Naive thymus-derived CD4-positive, alpha-beta T cell (primary cell): ENCODE data around the gene C20orf173. TPM values are rescaled to one million over a fixed set of nuclear protein-coding genes. Genes with fewer than 3 reads are reported as not detected.
A peak's percentile ranks its signal among the peaks of the same experiment; 100 is the strongest.

Source experiments
- ATAC-seq: fragments of 150-1000 bp; cut with Tn5 transposase; 2 replicates; pipeline ENCODE4 v1.10.0; 2021; ENCODE audit warnings: mild to moderate bottlenecking, moderate library complexity
- CTCF ChIA-PET: fragments of 350-600 bp; sonication (Branson Sonifier 250); formaldehyde crosslinking; loops from one replicate; lab custom pipeline; 2021; ENCODE audit warnings: antibody characterized with exemption; lab: Charles Lee
- POLR2A ChIA-PET: fragments of 350-600 bp; sonication (Branson Sonifier 250); formaldehyde crosslinking; loops from one replicate; lab custom pipeline; 2021; ENCODE audit warnings: antibody characterized with exemption, inconsistent platforms; lab: Charles Lee
- DNase-seq, 9 donors: peaks; one replicate each; pipeline versions ENCODE4 v3.0.0 to v3.0.0-alpha.2; 2020 to 2022; ENCODE audit warnings: mixed read lengths in 1 of 9
- H3K27ac ChIP-seq: one replicate; pipeline ENCODE4 v1.7.0; 2013; ENCODE audit warnings: mild to moderate bottlenecking, low read depth, low read length, moderate library complexity
- H3K27me3 ChIP-seq, 2 donors: one replicate each; pipeline ENCODE4 v1.7.0; 2013; ENCODE audit warnings: low read length in 2 of 2, mild to moderate bottlenecking in 2 of 2, moderate library complexity in 2 of 2; ENCODE audit not compliant: control insufficient read depth in 2 of 2, insufficient read depth in 2 of 2
- H3K36me3 ChIP-seq, 3 experiments: 1 replicate in 2 of 3; 2 replicates in 1 of 3; pipeline ENCODE4 v1.7.0; 2013; ENCODE audit warnings: low read length in 3 of 3, mild to moderate bottlenecking in 3 of 3, moderate library complexity in 1 of 3; ENCODE audit not compliant: insufficient read depth in 3 of 3, control insufficient read depth in 2 of 3
- H3K4me1 ChIP-seq, 2 donors: one replicate each; pipeline ENCODE4 v1.7.0; 2013; ENCODE audit warnings: low read length in 2 of 2, mild to moderate bottlenecking in 2 of 2, moderate library complexity in 1 of 2; ENCODE audit not compliant: control insufficient read depth in 2 of 2, insufficient read depth in 2 of 2
- H3K4me3 ChIP-seq: 2 replicates; pipeline ENCODE4 v1.7.0; 2013; ENCODE audit warnings: mild to moderate bottlenecking, low read length
- H3K9me3 ChIP-seq, 3 experiments: 1 replicate in 2 of 3; 2 replicates in 1 of 3; pipeline ENCODE4 v1.7.0; 2013; ENCODE audit warnings: low read length in 3 of 3; ENCODE audit not compliant: control insufficient read depth in 2 of 3
- H3K27ac Mint-ChIP-seq, 9 donors: one replicate each; pipeline ENCODE4 v1.8.0; 2020 to 2022; ENCODE audit warnings: mixed read lengths in 9 of 9, mild to moderate bottlenecking in 8 of 9, moderate library complexity in 5 of 9, inconsistent platforms in 2 of 9
- H3K27me3 Mint-ChIP-seq, 5 donors: one replicate each; pipeline ENCODE4 v1.8.0; 2021 to 2022; ENCODE audit warnings: mixed read lengths in 5 of 5, mild to moderate bottlenecking in 1 of 5
- H3K36me3 Mint-ChIP-seq, 5 donors: one replicate each; pipeline ENCODE4 v1.8.0; 2020 to 2022; ENCODE audit warnings: mixed read lengths in 5 of 5, mild to moderate bottlenecking in 3 of 5, inconsistent platforms in 1 of 5
- H3K4me1 Mint-ChIP-seq, 7 donors: one replicate each; pipeline ENCODE4 v1.8.0; 2020 to 2022; ENCODE audit warnings: mixed read lengths in 7 of 7, mild to moderate bottlenecking in 3 of 7, inconsistent platforms in 1 of 7
- H3K4me3 Mint-ChIP-seq, 10 donors: one replicate each; pipeline ENCODE4 v1.8.0; 2020 to 2022; ENCODE audit warnings: mild to moderate bottlenecking in 10 of 10, mixed read lengths in 10 of 10, moderate library complexity in 6 of 10, inconsistent platforms in 2 of 10
- H3K9me3 Mint-ChIP-seq, 11 donors: one replicate each; pipeline ENCODE4 v1.8.0; 2020 to 2022; ENCODE audit warnings: mixed read lengths in 11 of 11, mild to moderate bottlenecking in 4 of 11, inconsistent platforms in 1 of 11, moderate library complexity in 1 of 11
- intact Hi-C, 2 donors: fragments of 100-400 bp; cut with micrococcal nuclease; formaldehyde crosslinking; loops; one replicate each; pipeline ENCODE4 v1.15.1; 2023
- polyA plus RNA-seq, 2 donors: library from polyadenylated mRNA; unstranded; fragments of 300-500 nt; fragmentation: Illumina TruSeq; gene quantifications; one replicate each; pipeline ENCODE4 v1.2.3, GENCODE V29; 2021
- total RNA-seq, 6 experiments: library from RNA in 5 of 6; stranded (reverse) in 5 of 6; gene quantifications; 1 replicate in 5 of 6; 2 replicates in 1 of 6; pipeline ENCODE4 v1.2.3 and lab custom pipeline; 2021 to 2026

Gene C20orf173
- total and polyA plus RNA-seq, 7 experiments from 2014 or later: not detected

DNA sequence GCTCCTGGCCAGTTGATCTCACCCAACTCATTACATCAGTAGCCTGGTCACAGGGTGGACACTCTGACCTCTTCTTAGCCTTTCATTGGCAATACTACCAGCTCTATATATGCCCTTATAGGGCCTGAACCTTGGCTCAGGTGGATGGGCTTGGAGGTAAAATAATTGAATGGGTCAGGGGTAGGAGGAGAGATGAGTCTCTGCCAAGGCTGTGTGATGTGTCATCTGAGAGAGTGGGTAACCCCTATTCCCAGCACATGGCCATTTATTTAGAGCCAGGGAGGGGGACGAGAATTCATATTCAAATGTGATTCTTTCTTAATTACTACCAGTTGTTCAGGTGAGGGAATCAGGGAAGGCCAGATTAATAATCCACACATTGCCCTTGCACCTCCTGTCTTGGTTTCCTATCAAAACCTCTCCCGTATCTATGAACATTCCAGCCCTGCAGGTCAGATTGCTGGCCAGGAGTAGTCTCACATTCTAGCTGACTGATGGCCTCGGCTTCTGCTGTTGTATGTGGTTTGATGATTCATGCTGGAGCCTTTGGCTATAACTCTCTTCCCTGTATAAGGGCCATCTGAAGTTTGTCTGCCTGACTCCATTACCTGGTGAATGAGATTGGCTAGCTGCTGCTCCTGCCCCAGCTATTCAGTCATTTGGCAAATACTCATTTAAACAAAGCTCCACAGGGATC, 13.4 kb downstream of the C20orf173 start:
- POLR2A ChIA-PET: no interaction called here
- Histone ChIP-seq H3K27me3 (no peaks in the 10 kb centered on the region), H3K4me1 (no peaks in the 10 kb centered on the region), H3K4me3 (no peak overlapping the region), H3K27ac (no peak overlapping the region), H3K9me3 (no peaks in the 10 kb centered on the region), H3K36me3 (peaks cover 0 to 54% (median 11%) of the 10 kb centered on the region in 3 experiments)
- ATAC-seq (no peak), DNase-seq (no peak)
- intact Hi-C loops: no loop called here
- Mint-ChIP-seq H3K36me3 (peaks cover 6 to 20% (median 7%) of the 10 kb centered on the region in 5 donors), H3K4me3 (no peak overlapping the region), H3K9me3 (no peaks in the 10 kb centered on the region), H3K27ac (peak overlapping the region in 3 of 9 donors; percentile 19 to 67 (median 49)), H3K4me1 (peaks cover 0 to 1% (median 0%) of the 10 kb centered on the region in 7 donors), H3K27me3 (no peaks in the 10 kb centered on the region)
- CTCF ChIA-PET: no interaction called here

DNA sequence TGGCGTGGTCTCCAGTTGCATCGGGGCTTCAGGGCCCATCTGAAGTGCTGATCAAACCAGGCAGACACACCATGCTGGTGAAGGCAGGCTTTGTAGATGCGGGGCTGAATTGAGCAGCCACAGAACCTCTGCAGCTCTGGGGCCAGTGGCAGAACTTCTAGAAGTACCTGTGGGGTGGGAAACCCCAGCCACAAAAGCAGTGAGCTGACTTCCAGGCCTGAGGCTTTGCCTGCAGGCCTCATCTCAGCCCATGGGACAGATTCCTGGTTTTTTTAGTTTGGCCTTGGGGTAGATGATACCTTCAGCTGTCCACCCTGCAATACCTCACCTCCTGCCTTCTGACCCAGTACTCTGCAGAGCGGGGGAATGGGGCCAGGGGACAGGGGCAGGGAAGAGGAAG, 14.1 kb downstream of the C20orf173 start:
- Mint-ChIP-seq H3K4me1 (peaks cover 0 to 1% (median 0%) of the 10 kb centered on the region in 7 donors), H3K27me3 (no peaks in the 10 kb centered on the region), H3K27ac (no peak overlapping the region), H3K9me3 (no peaks in the 10 kb centered on the region), H3K4me3 (no peak overlapping the region), H3K36me3 (peaks cover 6 to 21% (median 7%) of the 10 kb centered on the region in 5 donors)
- DNase-seq: no peak
- Histone ChIP-seq H3K9me3 (no peaks in the 10 kb centered on the region), H3K4me1 (no peaks in the 10 kb centered on the region), H3K4me3 (no peak overlapping the region), H3K27me3 (no peaks in the 10 kb centered on the region), H3K27ac (no peak overlapping the region), H3K36me3 (peaks cover 0 to 62% (median 11%) of the 10 kb centered on the region in 3 experiments)
- intact Hi-C loops: no loop called here
- no peak for ATAC-seq
- ChIA-PET CTCF (interaction anchor here (0.5 kb wide), 1 partner anchor 15 kb away, joined by 3 read pairs; no protein-coding TSS in a partner anchor), POLR2A (no interaction called here)

DNA sequence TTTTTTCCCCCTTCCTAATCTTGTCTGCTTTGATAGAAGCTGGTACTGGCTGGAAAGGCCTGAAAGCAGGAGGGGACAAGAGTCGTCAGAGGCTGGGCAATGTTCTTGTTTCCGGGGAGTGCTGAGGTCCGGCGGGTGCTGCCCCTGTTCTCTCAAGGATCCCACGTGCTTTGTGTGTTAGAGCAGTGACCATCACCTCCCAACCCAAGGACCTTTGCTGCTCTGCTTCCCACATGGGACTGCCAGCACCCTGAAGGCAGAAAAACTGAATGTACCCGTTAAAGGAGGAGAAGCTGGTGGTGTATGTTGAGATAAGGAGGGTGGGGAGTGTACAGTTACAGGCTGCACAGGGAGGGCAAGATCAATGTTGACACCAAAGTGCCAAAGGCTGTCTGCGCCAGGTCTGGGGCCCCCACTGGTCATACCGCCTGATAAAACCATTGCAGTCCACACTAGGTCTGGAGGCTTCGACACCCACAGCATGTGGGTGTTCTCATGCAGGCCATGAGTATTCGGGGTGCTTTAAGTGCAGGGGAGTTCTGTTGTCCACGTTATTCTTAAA, 15.0 kb downstream of the C20orf173 start:
- ChIA-PET CTCF (no interaction called here), POLR2A (no interaction called here)
- Mint-ChIP-seq H3K9me3 (no peaks in the 10 kb centered on the region), H3K4me3 (no peak overlapping the region), H3K4me1 (peaks cover 0 to 1% (median 0%) of the 10 kb centered on the region in 7 donors), H3K27me3 (no peaks in the 10 kb centered on the region), H3K36me3 (peaks cover 7 to 26% (median 8%) of the 10 kb centered on the region in 5 donors), H3K27ac (peak overlapping the region in 3 of 9 donors; percentile 40 to 60 (median 44))
- Histone ChIP-seq H3K9me3 (no peaks in the 10 kb centered on the region), H3K4me1 (no peaks in the 10 kb centered on the region), H3K4me3 (no peak overlapping the region), H3K36me3 (peaks cover 0 to 71% (median 15%) of the 10 kb centered on the region in 3 experiments), H3K27me3 (no peaks in the 10 kb centered on the region), H3K27ac (no peak overlapping the region)
- no peak for DNase-seq
- no peak for ATAC-seq
- intact Hi-C loops: no loop called here

DNA sequence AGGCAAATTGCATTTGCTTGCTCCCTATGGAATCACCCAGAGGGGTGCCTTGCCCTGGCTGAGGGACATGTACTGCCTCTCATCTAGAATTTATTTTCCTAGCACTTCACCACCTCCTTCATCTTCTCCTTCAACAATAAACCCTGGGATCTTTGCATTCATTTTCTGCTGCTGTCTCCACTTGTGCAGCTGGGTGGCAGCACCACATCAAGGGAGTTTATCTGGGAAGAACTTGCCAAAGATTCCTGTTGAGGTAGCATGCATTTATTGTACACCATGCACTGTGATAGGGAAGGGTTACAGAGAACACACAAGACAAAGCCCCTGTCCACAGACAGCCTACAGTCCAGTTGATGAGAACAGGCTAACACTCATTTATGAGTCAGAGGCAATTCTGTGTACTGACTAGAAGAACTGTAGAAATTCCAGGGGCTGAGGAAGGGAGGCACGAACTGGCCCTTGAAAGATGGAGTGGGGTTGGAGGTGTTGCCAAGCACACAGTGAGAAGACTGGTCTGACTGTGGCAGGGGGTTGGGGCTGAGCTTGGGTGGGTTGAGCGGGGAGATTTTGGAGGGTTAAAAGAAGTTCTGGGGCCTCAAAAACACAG, 17.5 kb downstream of the C20orf173 start:
- Histone ChIP-seq H3K27ac (no peak overlapping the region), H3K4me3 (no peak overlapping the region), H3K27me3 (no peaks in the 10 kb centered on the region), H3K9me3 (no peaks in the 10 kb centered on the region), H3K36me3 (peaks cover 5 to 96% (median 32%) of the 10 kb centered on the region in 3 experiments), H3K4me1 (no peaks in the 10 kb centered on the region)
- POLR2A ChIA-PET: no interaction called here
- H3K36me3 Mint-ChIP-seq: peaks cover 9 to 37% (median 11%) of the 10 kb centered on the region in 5 donors
- DNase-seq (no peak), ATAC-seq (no peak)
- CTCF ChIA-PET: interaction anchor here (1.4 kb wide), 1 partner anchor 372 kb away, joined by 3 read pairs; no protein-coding TSS in a partner anchor
- H3K9me3 Mint-ChIP-seq: no peaks in the 10 kb centered on the region
- peaks cover under 1 to 5% (median 3%) of the 10 kb centered on the region in 7 donors for H3K4me1 Mint-ChIP-seq
- no peaks in the 10 kb centered on the region for H3K27me3 Mint-ChIP-seq
- H3K27ac Mint-ChIP-seq: peak overlapping the region in 5 of 9 donors; percentile 12 to 86 (median 67)
- intact Hi-C loops: loop anchor here in 1 of 2 donors (1.0 kb wide), 1 partner anchor 372 kb away; no protein-coding TSS in a partner anchor
- no peak overlapping the region for H3K4me3 Mint-ChIP-seq

DNA sequence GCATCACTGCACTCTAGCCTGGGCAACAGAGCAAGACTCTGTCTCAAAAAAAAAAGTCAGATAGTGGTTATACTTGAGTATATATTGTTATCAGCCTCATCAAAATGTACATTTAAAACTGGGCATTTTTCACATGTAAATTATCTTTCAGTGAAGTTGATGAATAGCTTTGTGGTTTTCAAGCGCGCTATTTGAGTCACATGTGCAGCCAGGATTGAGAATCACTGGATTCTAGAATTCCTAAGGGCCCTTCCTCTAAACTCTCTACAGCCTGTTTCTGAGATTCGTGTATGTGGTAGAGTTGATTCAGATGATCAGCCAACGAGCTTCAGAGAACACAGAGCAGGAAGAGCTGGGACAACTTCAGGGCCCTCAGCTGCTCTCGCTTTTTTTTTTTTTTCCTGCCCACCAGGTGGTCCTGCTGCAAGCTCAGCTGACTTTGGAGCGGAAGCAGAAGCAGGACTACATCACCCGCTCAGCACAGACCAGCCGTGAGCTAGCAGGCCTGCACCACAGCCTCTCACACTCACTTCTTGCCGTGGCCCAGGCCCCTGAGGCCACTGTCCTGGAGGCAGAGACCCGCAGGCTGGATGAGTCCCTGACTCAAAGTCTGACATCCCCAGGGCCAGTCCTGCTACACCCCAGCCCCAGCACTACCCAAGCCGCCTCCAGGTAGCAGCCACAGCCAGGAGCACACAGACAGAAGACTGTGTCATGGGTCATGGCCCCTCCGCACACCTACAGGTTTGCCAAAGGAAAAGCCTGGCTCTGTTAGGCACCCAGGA, 18.3 kb downstream of the C20orf173 start:
- DNase-seq (no peak), ATAC-seq (no peak)
- peak overlapping the region in 1 of 9 donors; percentile 48 for H3K27ac Mint-ChIP-seq
- ChIA-PET CTCF (interaction anchor here (0.6 to 1.4 kb wide), 5 partner anchors 10 to 689 kb away, joined by 3 to 7 read pairs (median 3); no protein-coding TSS in a partner anchor), POLR2A (no interaction called here)
- H3K27me3 Mint-ChIP-seq: no peaks in the 10 kb centered on the region
- Histone ChIP-seq H3K4me3 (no peak overlapping the region), H3K4me1 (peaks cover 0 to 5% of the 10 kb centered on the region in 2 donors), H3K27ac (no peak overlapping the region), H3K9me3 (no peaks in the 10 kb centered on the region), H3K27me3 (no peaks in the 10 kb centered on the region), H3K36me3 (peaks cover 5 to 100% (median 38%) of the 10 kb centered on the region in 3 experiments)
- peaks cover 8 to 38% (median 13%) of the 10 kb centered on the region in 5 donors for H3K36me3 Mint-ChIP-seq
- no peaks in the 10 kb centered on the region for H3K9me3 Mint-ChIP-seq
- peaks cover under 1 to 11% (median 8%) of the 10 kb centered on the region in 7 donors for H3K4me1 Mint-ChIP-seq
- intact Hi-C loops: no loop called here
- no peak overlapping the region for H3K4me3 Mint-ChIP-seq
